Rectal smooth muscle tissue (tissue), 1 donor: ENCODE results near the gene FILIP1L.
A peak's percentile ranks its signal among the peaks of the same experiment; 100 is the strongest.

Source experiments
- H3K27ac ChIP-seq: one replicate; pipeline ENCODE4 v1.7.0; 2013; ENCODE audit warnings: low read depth, low read length, inconsistent platforms
- H3K27me3 ChIP-seq: one replicate; pipeline ENCODE4 v1.7.0; 2013; ENCODE audit warnings: low read length; ENCODE audit not compliant: control insufficient read depth, insufficient read depth
- H3K36me3 ChIP-seq: one replicate; pipeline ENCODE4 v1.7.0; 2013; ENCODE audit warnings: low read length; ENCODE audit not compliant: control insufficient read depth, insufficient read depth
- H3K4me1 ChIP-seq: one replicate; pipeline ENCODE4 v1.7.0; 2013; ENCODE audit warnings: low read length; ENCODE audit not compliant: control insufficient read depth, insufficient read depth
- H3K4me3 ChIP-seq: one replicate; pipeline ENCODE4 v1.7.0; 2013; ENCODE audit warnings: low read length
- H3K9ac ChIP-seq: one replicate; pipeline ENCODE4 v1.7.0; 2013; ENCODE audit warnings: low read length

FILIP1L gene

DNA sequence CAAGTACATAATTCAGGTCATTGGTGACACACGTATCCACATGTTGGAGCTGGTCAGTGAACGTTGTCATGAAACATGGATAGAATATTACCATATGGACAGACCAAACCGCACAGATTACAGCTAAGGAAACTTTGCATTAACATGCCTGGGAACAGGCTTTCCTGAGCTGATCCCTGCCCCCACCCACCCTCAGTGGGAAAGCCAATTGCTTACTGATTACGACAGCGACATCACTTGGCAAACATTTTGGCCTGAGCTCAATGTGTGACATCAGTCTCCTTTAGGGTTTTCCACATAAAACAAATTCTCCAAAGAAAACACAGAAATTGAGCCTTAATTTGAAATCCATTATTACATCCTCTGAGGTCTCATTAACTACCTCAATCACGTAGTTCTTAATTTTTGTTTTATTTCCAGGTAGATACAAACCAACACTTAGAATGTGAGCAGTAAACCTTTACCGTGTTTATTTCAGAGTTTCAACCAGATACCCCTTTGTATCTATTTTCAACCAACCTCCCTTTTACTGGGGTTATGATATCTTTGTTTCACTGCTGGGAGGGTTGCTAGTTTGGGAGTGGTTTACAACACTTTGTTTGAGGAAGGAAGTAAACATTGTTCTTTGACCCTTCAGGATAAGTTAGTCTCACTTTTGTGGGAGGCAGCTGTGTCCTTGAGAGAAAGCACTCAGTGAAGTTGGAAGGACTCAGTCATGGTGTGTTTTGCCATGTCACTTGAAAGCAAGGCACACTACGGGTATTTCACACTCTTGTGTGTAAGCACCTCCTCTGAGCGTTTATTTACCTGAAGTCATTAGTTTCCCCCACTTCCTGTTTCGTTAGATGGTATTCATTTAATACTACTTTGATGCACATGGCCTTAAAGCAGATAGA lies 193.6 kb downstream of the FILIP1L start:
- H3K4me1 ChIP-seq, result peaks cover 6% of the 10 kb centered on the region
- H3K27me3 ChIP-seq, result no peaks in the 10 kb centered on the region
- no peak overlapping the region for H3K9ac ChIP-seq
- H3K36me3 ChIP-seq, result no peaks in the 10 kb centered on the region
- H3K4me3 ChIP-seq, result no peak overlapping the region
- peak overlapping the region; percentile 17 for H3K27ac ChIP-seq

DNA sequence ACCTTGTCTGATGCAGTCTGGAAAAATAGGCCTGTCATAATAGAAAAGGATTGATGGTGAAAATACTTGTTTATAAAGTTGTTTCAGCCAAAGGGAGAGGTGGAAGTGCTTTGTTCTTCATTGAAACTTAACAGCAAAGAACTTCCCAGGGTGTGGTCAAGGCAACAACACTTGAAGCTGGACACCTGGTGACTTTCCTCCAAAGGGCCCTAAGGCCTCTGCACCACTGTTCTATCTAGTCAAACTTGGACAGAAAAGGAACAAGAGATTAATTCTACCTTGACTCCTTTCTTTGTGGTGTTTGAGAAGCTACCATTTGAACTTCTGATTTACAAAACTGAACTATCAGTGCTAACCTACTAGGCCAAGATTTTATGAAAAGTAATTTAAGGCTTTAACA lies 194.6 kb downstream of the FILIP1L start:
- no peaks in the 10 kb centered on the region for H3K36me3 ChIP-seq
- no peak overlapping the region for H3K4me3 ChIP-seq
- H3K9ac ChIP-seq, result no peak overlapping the region
- H3K4me1 ChIP-seq, result peaks cover 2% of the 10 kb centered on the region
- no peaks in the 10 kb centered on the region for H3K27me3 ChIP-seq
- H3K27ac ChIP-seq, result no peak overlapping the region

DNA sequence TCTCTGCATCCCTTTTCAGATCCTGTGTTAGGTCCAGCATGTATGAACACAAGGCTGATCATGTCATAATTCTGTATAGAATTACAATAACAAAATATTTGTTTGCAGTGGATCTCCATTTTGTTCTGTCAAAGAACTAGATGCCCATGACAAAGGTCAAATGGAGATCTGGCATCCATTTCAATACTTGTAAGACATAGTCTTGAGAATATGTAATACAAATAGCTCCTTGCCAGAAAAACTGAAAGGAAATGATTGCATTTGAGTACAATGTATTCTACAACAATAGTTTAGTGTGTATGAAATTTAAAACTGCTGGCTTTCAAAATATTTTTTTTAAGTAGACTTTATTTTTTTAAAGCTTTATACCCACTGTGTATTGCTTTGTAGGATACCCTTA lies 195.6 kb downstream of the FILIP1L start:
- Histone ChIP-seq H3K27me3 (no peaks in the 10 kb centered on the region), H3K9ac (no peak overlapping the region), H3K27ac (no peak overlapping the region), H3K36me3 (no peaks in the 10 kb centered on the region), H3K4me1 (peaks cover 2% of the 10 kb centered on the region), H3K4me3 (no peak overlapping the region)

DNA sequence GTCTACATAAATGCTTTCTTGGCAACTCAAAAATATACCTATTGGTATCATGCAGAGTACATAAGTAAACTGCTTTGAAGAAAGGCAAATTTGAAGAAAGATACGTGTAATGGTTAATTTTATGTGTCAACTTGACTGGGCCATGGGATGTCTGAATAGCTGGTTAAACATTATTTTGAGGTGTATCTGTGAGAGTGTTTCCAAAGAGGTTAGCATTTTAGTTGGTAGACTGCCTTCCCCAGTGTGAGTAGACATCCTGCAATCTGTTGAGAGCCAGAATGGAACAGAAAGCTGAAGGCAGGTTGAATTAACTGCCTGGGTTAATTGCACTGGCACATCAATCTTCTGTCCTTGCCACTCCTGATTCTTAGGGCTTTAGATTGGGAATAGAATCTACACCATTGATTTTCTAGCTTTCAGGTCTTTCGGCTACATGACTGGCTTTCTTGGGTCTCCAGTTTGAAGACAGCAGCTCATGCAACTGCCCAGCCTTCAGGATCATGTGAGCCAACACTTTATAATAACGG lies 198.3 kb downstream of the FILIP1L start:
- H3K9ac ChIP-seq, result no peak overlapping the region
- peaks cover 2% of the 10 kb centered on the region for H3K4me1 ChIP-seq
- no peak overlapping the region for H3K4me3 ChIP-seq
- H3K27me3 ChIP-seq, result no peaks in the 10 kb centered on the region
- H3K27ac ChIP-seq, result no peak overlapping the region
- H3K36me3 ChIP-seq, result no peaks in the 10 kb centered on the region

DNA sequence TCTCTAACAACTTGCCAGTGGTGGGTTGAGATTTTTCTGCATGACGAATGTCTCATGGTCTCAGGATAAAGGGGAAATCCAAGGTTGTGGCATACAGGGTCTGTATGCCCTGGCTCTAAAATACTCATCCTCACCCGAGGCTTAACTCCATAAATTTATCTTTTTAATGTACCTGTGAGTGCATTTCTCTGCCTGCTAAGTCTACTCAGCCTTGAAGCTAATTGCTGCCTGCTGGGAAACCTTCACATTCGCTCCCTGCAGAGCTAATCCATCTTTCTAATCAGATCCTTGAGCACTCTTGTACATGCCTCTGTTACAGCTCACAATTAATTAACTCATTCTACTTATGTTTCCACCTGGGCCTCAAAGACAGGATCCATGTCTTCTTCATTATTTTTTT lies 202.9 kb downstream of the FILIP1L start:
- H3K9ac ChIP-seq, result no peak overlapping the region
- no peaks in the 10 kb centered on the region for H3K27me3 ChIP-seq
- peaks cover 5% of the 10 kb centered on the region for H3K4me1 ChIP-seq
- no peak overlapping the region for H3K27ac ChIP-seq
- H3K4me3 ChIP-seq, result no peak overlapping the region
- H3K36me3 ChIP-seq, result no peaks in the 10 kb centered on the region

DNA sequence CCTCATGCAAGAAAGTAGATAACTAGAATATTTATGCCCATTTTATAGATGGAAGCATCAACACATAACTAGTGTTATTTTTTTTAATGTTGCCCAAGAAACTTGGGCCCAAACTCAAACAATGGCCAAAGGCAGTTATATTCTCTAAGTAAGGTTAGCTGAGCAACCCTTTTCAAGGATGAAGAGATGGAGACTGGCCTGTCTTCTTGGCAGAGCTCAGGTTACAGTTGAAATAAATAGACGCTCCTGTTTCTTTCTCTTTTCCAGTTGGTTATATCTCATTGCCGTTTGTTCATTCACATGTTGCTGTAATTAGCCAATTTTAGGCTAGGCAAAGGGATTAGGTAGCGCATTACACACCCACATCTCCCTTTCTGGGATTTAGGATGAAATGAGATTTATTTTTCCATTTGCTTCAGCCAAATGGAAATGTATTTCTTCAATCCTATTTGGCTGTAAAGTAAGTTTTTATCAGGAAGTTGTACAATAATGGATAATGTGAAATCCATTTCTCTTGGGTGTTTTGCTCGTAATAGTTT lies 203.5 kb downstream of the FILIP1L start:
- H3K9ac ChIP-seq, result no peak overlapping the region
- H3K27ac ChIP-seq, result no peak overlapping the region
- H3K27me3 ChIP-seq, result no peaks in the 10 kb centered on the region
- H3K4me3 ChIP-seq, result no peak overlapping the region
- H3K4me1 ChIP-seq, result peaks cover 5% of the 10 kb centered on the region
- no peaks in the 10 kb centered on the region for H3K36me3 ChIP-seq

DNA sequence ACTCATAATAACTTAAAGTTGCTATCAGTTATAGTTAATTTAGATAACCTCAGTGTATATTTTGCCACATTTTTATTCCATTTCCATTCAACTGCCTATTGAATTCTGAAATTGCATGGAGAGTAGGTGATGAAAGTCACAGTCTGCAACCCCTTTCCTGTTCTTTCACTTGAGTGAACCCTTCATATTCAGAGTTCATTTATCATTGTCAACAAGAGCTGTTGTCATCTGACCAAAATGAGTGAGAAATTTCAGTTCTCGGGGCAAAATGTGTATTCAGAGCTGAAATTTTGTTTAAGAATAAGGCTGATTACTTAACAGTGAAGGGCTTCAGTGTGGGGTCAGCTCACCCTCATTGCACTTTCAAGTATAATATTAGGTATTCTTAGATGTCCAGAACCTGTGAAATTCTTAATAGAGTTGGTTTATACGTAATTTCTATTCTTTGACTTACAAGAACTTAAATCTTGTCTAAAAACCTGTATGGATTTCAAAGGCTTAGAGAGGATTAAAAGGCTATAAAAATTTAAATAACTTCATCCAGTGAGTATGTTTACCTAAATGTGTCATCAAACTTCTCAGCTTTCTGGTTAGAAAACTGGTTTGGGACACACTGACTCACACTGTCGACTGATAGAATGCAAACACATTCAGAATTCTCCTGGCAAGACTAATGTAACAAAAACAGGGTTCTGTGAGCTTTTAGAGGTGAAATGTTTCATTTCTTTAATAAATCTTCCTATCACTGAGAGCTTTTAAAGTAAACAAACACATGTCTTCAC lies 204.4 kb downstream of the FILIP1L start:
- Histone ChIP-seq H3K4me1 (peaks cover 5% of the 10 kb centered on the region), H3K27me3 (no peaks in the 10 kb centered on the region), H3K27ac (no peak overlapping the region), H3K9ac (no peak overlapping the region), H3K4me3 (no peak overlapping the region), H3K36me3 (no peaks in the 10 kb centered on the region)

DNA sequence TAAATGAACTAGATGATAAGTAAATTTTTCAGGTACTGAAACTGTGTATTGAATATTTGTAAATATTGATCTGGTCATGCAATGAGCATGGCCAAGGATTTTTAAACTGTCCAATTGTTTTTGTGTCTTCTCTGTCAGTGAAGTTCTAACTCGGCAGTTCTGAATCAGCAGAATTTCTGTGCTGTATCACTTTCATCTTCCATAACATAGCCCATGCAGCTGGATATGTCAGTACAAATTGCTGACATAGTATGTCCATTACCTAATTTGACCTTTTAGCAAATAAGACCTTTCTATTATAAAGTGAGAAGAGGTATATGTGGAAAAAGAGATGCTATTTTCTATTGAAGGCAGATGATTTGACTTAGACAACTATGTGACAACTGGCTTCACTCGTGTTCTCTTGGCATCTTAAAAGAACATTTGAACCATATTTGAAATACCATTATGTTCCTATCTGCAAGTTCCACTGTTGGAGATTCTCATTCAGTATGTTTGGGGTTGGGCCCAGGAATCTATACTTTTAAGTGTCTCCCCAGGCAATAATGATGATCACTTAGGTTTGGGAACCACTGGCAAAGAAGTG lies 206.2 kb downstream of the FILIP1L start:
- H3K4me1 ChIP-seq, result peaks cover 5% of the 10 kb centered on the region

DNA sequence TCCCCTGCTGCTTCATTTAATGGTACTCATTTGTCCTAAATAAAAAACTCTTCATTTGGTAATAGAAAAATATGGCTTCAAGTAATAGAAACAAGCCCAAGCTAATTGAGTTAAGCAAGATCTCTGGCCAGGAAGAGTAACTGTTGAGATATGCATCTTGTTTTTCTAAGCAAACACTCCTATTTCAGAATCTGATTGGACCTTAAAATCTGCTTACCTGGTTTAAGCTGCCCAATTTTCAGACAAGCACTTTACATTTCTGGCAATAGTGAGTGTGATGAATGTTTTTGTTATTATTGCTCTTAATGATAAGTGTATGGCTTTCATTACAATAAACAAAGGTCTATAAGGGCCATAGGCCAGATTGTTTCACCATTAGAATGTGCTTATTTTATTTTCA lies 210.4 kb downstream of the FILIP1L start:
- Histone ChIP-seq H3K36me3 (no peaks in the 10 kb centered on the region), H3K9ac (no peak overlapping the region), H3K4me1 (no peaks in the 10 kb centered on the region), H3K27ac (no peak overlapping the region), H3K4me3 (no peak overlapping the region), H3K27me3 (no peaks in the 10 kb centered on the region)

More for the DNA sequence above, 206.2 kb downstream of the FILIP1L start:
- Histone ChIP-seq H3K27me3 (no peaks in the 10 kb centered on the region), H3K4me3 (no peak overlapping the region), H3K27ac (no peak overlapping the region), H3K9ac (no peak overlapping the region), H3K36me3 (no peaks in the 10 kb centered on the region)

DNA sequence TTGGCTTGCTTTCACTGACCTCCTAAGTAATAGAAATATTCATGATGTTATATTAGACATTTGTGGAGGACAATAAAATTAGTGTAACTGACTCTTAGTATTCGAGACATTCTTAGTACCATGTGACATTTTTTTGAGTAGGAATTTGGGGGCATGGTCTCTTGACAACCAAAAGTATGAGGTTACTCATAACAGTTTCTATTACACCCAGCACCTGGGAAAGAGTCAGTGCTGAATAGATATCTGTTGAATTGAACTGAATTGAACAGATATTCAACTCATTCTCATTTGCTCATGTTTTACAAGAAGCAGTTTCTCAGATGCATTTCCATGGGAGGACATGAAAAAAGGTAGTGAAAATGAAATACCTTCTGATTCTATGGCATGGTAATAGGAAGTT lies 212.2 kb downstream of the FILIP1L start:
- H3K4me3 ChIP-seq, result no peak overlapping the region
- no peaks in the 10 kb centered on the region for H3K27me3 ChIP-seq
- H3K4me1 ChIP-seq, result no peaks in the 10 kb centered on the region
- H3K36me3 ChIP-seq, result no peaks in the 10 kb centered on the region
- H3K9ac ChIP-seq, result no peak overlapping the region
- H3K27ac ChIP-seq, result no peak overlapping the region

DNA sequence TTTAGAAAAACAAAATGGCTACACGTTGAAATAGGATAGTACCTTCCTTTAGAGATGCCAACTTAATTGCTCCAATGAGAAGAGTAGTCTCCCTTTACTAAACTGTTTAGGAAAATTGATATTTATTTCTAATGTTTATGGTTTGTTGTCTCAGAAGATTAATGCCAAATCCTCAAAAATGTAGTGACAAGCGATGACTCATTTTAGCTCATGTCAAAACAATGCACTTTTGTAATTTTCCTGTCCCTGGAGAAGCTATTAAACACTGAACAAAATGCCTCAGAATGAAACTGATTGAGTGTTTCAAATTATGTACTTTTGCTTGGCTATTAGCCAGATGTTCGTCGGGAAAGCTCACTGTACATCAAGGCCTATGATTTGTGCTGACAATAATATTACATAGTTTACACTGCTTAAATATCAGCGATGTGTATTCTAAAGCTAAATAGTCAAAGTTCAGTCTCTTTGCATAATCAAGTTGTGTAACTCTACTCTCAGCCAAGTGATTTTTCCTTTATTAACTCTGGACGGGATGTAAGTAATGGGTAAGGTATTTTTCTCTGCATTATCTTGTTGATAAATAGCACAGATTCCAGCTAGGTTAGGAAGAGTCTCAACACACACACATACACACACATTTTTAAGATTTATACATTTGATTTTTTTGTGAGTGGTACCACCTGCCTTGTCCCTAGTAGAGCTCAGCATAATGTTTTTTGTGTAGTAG lies 212.9 kb downstream of the FILIP1L start:
- Histone ChIP-seq H3K27me3 (no peaks in the 10 kb centered on the region), H3K9ac (no peak overlapping the region), H3K36me3 (no peaks in the 10 kb centered on the region), H3K27ac (no peak overlapping the region), H3K4me3 (no peak overlapping the region), H3K4me1 (no peaks in the 10 kb centered on the region)
